NCI-H1417 (cell line): ENCODE measurements around the gene SLBP.

ENCODE experiments used
- DNase-seq, 3 experiments: peaks; one replicate each; lab custom pipeline; 2025; lab: John Stamatoyannopoulos, UW

The SLBP gene

GRCh38 chr4:1748465-1748995, 36.4 kb upstream of the SLBP start:
- peak; percentile 61 to 76 (median 68) for DNase-seq

- no peak for DNase-seq
Observed at GRCh38 chr4:1747603-1747967, 35.5 kb upstream of the SLBP start.

DNA sequence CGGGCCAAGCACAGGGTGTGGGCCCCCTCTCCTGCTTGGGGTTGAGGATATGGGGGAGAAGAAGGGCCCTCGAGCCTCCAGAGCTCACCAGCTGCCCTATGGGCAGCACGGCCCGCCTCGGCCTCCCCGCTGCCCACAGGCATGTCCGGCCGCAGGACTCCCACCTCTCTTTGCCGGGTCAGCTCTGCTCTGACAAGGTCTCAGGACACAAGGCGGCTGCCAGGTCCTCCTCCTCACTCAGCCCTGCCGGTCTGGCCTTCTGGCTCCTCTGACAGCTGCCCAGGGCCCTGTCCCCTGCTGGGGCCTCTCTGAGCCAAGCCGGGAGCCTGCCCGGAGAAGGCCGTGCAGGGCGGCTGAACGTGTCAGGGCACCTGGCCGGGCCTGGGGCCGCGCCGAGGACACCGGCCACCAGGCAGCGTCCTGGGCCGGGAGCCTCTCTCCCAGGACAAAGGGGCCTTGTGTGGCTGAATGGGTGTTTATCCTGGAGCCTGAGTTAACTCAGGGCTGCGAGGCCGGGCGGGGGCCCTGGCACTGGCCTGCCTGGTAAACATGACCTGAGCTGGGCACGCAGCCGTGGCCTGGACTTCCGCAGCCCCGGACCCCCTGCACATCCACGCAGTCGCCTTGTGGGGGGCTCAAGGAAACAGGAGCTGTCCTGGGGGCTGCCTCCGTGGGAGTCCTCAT, 34.9 kb upstream of the SLBP start:
- no peak for DNase-seq

DNA sequence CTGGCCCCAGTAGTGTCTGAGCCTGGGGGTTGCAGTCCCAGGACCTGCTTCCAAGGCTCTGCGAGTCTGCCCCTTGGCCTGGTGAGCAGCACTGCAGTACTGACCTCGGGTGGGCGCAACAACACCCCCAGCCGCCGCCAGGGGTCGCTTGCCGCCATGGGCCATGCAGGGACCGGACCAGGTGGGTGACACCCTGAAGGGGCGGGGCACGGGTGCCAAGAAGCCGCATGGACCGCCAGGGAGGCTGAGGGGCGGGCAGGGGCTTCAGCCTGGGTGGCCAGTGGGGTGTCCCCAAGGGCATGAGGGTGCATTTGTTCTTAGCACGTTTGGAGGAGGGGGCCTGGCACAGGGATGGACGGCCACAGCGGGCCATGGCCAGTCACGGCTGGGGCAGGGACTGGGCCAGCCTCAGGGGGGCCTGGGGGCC, 34.2 kb upstream of the SLBP start:
- peak in 2 of 3 experiments; percentile 44 to 63 for DNase-seq

- peak in 1 of 3 experiments; percentile 15 for DNase-seq
Observed at GRCh38 chr4:1745697-1746096, 33.6 kb upstream of the SLBP start.

- DNase-seq: no peak
Observed at GRCh38 chr4:1745165-1745564, 33.0 kb upstream of the SLBP start.

GRCh38 chr4:1744552-1744951, 32.4 kb upstream of the SLBP start:
- no peak for DNase-seq

DNA sequence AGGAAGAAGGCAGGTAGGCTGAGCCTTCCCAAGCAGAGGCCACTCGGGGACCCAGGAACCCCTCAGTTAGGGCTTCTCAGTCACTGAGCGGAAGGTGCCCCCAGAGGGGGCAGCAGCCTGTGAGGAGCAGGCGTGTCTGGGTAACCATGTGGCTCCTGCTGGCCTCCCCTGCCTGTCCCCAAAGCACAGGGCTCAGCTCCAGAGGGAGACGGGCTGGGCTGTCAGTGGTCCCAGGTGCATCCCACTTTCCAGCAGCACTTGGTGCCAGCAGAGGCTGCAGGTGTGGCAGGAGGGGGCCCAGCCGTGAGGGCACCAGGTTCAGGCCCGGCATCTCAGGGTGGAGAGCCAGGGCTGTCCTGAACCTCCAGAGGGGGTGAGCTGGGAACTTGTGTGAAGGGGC, 31.9 kb upstream of the SLBP start:
- DNase-seq: no peak

- DNase-seq: no peak
Observed at GRCh38 chr4:1743551-1743950, 31.4 kb upstream of the SLBP start.

- DNase-seq: no peak
Observed at GRCh38 chr4:1741208-1741607, 29.1 kb upstream of the SLBP start.

DNA sequence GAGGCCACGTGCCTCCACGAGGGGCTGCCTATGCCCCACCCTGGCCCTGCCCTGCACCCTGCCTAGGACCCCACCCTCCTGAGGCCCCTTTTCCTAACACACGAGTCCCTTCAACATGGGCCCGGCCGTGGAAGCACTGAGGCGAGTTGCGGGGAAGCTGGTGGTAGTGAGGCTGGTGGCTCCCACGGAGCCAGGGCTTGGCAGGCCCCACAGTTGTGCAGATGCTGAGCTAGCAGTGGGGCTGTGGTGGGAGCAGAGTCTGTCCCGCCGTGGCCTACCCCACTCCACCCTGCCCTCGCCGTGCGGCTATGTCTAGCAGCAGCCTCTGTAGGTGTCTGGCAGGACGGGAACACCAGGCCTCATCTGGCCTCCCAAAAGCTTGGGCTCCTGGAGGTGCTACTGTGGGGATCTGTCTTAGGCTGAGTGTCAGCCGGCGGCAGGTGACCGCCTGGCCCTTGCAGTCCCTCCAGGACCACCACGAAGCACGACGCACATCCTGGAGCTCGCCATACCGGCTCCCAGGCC, 28.0 kb upstream of the SLBP start:
- no peak for DNase-seq

DNA sequence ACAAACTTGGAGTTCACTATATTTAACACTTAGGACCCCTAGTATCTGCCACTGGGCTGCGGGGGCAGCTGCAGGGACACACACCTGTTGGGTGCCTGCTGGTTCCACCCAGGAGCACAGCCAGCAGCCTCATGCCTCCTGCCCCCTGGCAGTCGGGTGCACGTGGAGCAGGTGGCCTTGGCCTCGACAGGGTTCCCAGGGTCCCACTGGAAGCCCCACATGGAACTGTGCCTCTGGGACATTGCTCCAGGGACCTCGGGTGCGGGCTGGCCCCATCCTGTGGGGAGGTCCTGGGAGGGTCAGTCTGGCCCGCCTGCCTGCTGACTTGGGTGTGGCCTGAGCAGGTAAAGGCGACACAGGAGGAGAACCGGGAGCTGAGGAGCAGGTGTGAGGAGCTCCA, 27.2 kb upstream of the SLBP start:
- no peak for DNase-seq

- no peak for DNase-seq
Observed at GRCh38 chr4:1738410-1738809, 26.3 kb upstream of the SLBP start.

GRCh38 chr4:1737666-1738065, 25.5 kb upstream of the SLBP start:
- no peak for DNase-seq

- no peak for DNase-seq
Observed at GRCh38 chr4:1736812-1737211, 24.7 kb upstream of the SLBP start.

DNA sequence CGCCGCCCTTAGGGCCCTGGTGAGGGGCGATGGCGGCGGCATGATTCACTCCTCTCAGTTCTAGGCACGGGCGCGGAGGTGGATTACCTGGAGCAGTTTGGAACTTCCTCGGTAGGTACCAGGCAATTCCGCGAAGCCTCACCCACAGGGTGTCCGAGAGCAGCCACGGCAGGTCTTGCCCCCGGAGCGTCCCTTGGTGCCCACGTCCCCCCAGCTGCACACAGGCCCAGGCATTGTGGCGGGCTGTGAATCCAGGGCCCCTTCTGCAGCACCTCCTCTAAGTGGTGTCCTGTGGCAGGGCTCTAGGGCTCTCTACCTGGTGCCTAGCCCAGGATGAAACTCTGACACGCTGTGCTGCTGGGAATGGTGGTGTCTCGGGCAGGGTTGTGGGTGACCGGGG, 23.1 kb upstream of the SLBP start:
- no peak for DNase-seq

DNA sequence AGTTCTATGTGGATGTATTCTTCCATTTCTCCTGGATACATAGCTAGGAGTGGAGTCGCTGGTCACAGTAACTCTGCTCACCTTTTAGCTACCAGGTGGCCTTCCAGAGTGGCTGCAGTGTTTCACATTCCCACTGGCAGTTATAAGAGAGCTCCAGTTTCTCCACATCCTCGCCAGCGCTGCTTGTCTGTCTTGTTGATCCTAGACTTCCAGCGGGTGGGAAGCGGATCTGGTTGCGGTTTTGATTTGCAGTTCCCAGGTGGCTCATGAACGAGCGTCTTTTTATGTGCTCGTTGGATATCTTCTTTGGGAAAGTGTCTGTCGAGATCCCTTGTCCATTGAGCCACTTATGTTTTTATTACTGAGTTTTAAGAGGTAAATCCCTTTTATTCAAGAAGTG, 20.8 kb upstream of the SLBP start:
- peak in 1 of 3 experiments; percentile 29 for DNase-seq

- no peak for DNase-seq
Observed at GRCh38 chr4:1731180-1731579, 19.1 kb upstream of the SLBP start.

GRCh38 chr4:1730532-1731135, 18.5 kb upstream of the SLBP start:
- DNase-seq: no peak

GRCh38 chr4:1728061-1728980, 16.2 kb upstream of the SLBP start:
- DNase-seq: no peak

- DNase-seq: no peak
Observed at GRCh38 chr4:1727117-1728031, 15.3 kb upstream of the SLBP start.
